Activated CD8-positive, alpha-beta memory T cell treated with anti-CD3 and anti-CD28 coated beads, Interleukin-2, amount 50 U/mL, for 24 hours (primary cell): Measurements from ENCODE around the gene PTPN2.
A peak's percentile ranks its signal among the peaks of the same experiment; 100 is the strongest.
"Not testable (repeated sequence)": the region's sequence is repeated elsewhere in the genome, so short reads cannot be mapped to it uniquely, and the experiment has no call there.

ENCODE experiments used
- DNase-seq: peaks from one replicate; pipeline ENCODE4 v3.0.0-alpha.2; 2020; ENCODE audit errors: extremely low read depth

Gene PTPN2

GRCh38 chr18:12883684-12884405 lies at the start of gene PTPN2:
Gene PTPN2, minus strand, starts transcription at chr18:12884237. Its CDS starts 96 bp downstream, at chr18:12884141.
- DNase-seq: peak; percentile 75

GRCh38 chr18:12933327-12933726 lies 49.3 kb upstream of the PTPN2 start:
- no peak for DNase-seq

- DNase-seq: no peak
Observed at GRCh38 chr18:12930908-12931307, 46.9 kb upstream of the PTPN2 start.

GRCh38 chr18:12930376-12930775 lies 46.3 kb upstream of the PTPN2 start:
- DNase-seq: no peak

- no peak for DNase-seq
Observed at GRCh38 chr18:12929477-12930083, 45.5 kb upstream of the PTPN2 start.

- no peak for DNase-seq
Observed at GRCh38 chr18:12928641-12929040, 44.6 kb upstream of the PTPN2 start.

- DNase-seq: no peak
Observed at GRCh38 chr18:12928206-12928605, 44.2 kb upstream of the PTPN2 start.

- DNase-seq: no peak
Observed at GRCh38 chr18:12924616-12925015, 40.6 kb upstream of the PTPN2 start.

- DNase-seq: no peak
Observed at GRCh38 chr18:12922266-12922665, 38.2 kb upstream of the PTPN2 start.

- no peak for DNase-seq
Observed at GRCh38 chr18:12921178-12921577, 37.1 kb upstream of the PTPN2 start.

GRCh38 chr18:12911929-12912703 lies 28.1 kb upstream of the PTPN2 start:
- no peak for DNase-seq

- DNase-seq: no peak
Observed at GRCh38 chr18:12911025-12911928, 27.2 kb upstream of the PTPN2 start.

GRCh38 chr18:12908706-12909105 lies 24.7 kb upstream of the PTPN2 start:
- DNase-seq: no peak

- no peak for DNase-seq
Observed at GRCh38 chr18:12907258-12907925, 23.4 kb upstream of the PTPN2 start.

- DNase-seq: no peak
Observed at GRCh38 chr18:12906773-12907172, 22.7 kb upstream of the PTPN2 start.

GRCh38 chr18:12906119-12906518 lies 22.1 kb upstream of the PTPN2 start:
- DNase-seq: no peak

- no peak for DNase-seq
Observed at GRCh38 chr18:12904012-12904516, 20.0 kb upstream of the PTPN2 start.

GRCh38 chr18:12901208-12901607 lies 17.2 kb upstream of the PTPN2 start:
- not testable (repeated sequence) for DNase-seq

GRCh38 chr18:12896784-12897333 lies 12.8 kb upstream of the PTPN2 start:
- not testable (repeated sequence) for DNase-seq

- DNase-seq: no peak
Observed at GRCh38 chr18:12895626-12896025, 11.6 kb upstream of the PTPN2 start.

GRCh38 chr18:12895014-12895413 lies 11.0 kb upstream of the PTPN2 start:
- DNase-seq: no peak
